Measurements from ENCODE around the gene ABHD12. TPM values are rescaled to one million over a fixed set of nuclear protein-coding genes. Genes with fewer than 3 reads are reported as not detected.

ABHD12 gene
- polyA plus RNA-seq, 1 donor (not counting 4 experiments of a cell fraction or from before 2014, with no cell fraction given): 11.2 TPM

DNA sequence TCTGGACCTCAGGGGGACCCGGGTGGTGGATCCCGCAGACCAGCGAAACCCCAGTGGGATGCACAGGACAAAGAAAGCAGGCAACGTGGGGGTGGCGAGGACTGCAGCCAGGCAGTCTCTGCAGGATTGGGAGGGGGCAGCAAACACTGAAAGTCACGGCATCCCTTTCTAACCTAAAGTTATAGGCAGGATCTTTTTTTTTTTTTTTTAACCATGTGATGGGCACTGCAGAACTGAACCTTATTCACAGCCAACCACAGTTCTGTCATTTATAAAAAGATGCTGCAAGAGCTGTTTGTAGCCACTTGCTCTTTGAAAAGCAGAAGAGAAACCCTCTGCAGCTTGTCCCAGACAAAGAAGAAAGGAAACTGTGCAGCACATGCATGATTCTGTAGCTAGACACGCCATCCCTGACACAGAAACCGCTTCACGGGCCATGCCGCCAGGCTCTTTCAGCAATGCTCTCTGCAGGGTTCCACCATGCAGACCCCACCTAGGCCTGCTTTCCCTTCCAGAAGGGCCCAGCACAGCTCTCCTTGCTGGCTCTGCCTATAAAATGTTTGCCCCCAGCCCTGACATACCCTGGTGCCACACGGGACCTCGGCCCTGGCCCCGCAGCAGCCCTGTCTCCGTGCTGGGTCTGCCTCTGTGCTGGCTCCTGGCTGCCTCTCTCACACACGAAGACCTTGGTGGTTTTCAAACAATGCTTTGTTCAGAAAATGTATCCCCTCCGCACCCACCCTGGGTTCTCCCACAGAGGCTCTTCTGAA is 72.0 kb downstream of the ABHD12 start:
- no peaks in the 10 kb centered on the region for H3K9me1 ChIP-seq (ENCODE audit: control insufficient read depth, extremely low read depth, insufficient read depth, low read length)
- TF ChIP-seq, protein P1, sequence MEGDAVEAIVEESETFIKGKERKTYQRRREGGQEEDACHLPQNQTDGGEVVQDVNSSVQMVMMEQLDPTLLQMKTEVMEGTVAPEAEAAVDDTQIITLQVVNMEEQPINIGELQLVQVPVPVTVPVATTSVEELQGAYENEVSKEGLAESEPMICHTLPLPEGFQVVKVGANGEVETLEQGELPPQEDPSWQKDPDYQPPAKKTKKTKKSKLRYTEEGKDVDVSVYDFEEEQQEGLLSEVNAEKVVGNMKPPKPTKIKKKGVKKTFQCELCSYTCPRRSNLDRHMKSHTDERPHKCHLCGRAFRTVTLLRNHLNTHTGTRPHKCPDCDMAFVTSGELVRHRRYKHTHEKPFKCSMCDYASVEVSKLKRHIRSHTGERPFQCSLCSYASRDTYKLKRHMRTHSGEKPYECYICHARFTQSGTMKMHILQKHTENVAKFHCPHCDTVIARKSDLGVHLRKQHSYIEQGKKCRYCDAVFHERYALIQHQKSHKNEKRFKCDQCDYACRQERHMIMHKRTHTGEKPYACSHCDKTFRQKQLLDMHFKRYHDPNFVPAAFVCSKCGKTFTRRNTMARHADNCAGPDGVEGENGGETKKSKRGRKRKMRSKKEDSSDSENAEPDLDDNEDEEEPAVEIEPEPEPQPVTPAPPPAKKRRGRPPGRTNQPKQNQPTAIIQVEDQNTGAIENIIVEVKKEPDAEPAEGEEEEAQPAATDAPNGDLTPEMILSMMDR (optimal IDR thresholded peaks at IDR 0.05 in 1 of 3, IDR thresholded peaks at IDR 0.05 in 1 of 3, conservative IDR thresholded peaks at IDR 0.05 in 1 of 3; ENCODE audit: extremely low read depth in 1 of 3, insufficient read depth in 2 of 3, low read length in 3 of 3): no peak
- TF ChIP-seq EZH2 (IDR thresholded peaks at IDR 0.05; ENCODE audit: low read length): no peak
- H3K27me3 ChIP-seq (ENCODE audit: control insufficient read depth, extremely low read depth, insufficient read depth, low read length): no peaks in the 10 kb centered on the region
- H3K9me3 ChIP-seq (ENCODE audit: control insufficient read depth, low read depth, low read length): no peaks in the 10 kb centered on the region
- H3K27ac ChIP-seq (ENCODE audit: control insufficient read depth, insufficient read depth, low read length): no peak overlapping the region
- no peaks in the 10 kb centered on the region for H3K79me2 ChIP-seq (ENCODE audit: control insufficient read depth, insufficient read depth, low read length)
- no peak overlapping the region for H3K4me3 ChIP-seq (ENCODE audit: control insufficient read depth in 2 of 3, extremely low read depth in 1 of 3, insufficient read depth in 2 of 3, low read depth in 1 of 3, low read length in 3 of 3)
- dilution Hi-C loops (cut with MboI; ENCODE audit: extremely low pct_ligation_motif_present, low sequenced_read_pairs): no loop called here
- FAIRE-seq (no peak), DNase-seq (ENCODE audit: low read depth, low spot score) (no peak)
- H4K20me1 ChIP-seq (ENCODE audit: control insufficient read depth, extremely low read depth, insufficient read depth, low read length): no peaks in the 10 kb centered on the region
- H3K4me2 ChIP-seq (ENCODE audit: control insufficient read depth, extremely low read depth, insufficient read depth, low read depth, low read length): no peak overlapping the region
- H3K36me3 ChIP-seq (ENCODE audit: control insufficient read depth in 2 of 2, extremely low read depth in 1 of 2, insufficient read depth in 2 of 2, low read length in 2 of 2): peaks cover 0 to 2% of the 10 kb centered on the region in 2 experiments
- H3K9ac ChIP-seq (ENCODE audit: control insufficient read depth, extremely low read depth, insufficient read depth, low read length): no peak overlapping the region
- no peak overlapping the region for H2AFZ ChIP-seq (ENCODE audit: control insufficient read depth, low read length)
- H3K4me1 ChIP-seq (ENCODE audit: control insufficient read depth, extremely low read depth, insufficient read depth, low read length): no peaks in the 10 kb centered on the region

DNA sequence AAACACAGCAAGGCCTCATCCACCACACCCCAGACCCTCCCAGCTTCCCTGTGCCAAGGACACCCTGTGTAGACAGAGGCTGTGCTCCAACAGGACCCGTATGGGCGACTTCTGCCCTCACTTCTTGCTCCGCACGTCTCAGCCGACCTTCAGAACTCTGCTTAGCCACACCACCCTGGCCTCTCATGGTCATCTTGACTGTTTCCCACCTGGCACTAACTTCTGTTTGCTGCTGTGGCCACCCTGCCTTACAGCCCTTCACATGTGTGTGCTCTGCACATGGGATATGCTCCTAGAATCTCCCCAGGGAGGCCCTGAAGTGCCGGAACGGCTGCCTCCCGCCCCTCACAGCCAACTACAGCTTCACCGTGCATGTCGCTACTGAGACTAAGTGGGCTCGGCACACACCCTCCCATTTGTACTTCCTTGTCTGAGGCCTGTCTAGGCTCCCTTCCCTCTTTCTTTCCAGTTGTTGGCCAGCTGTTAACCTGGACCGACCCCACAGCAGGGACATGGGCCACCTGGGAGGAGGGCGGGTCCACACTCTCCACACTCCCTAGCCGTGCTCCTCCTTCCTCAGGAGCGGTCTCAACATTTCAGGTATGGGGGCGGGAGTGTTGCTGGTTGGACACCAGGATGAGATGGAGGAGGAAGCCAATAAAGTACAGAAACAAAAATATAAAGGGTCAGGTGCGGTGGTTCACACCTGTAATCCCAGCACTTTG is 73.1 kb downstream of the ABHD12 start:
- H3K36me3 ChIP-seq (ENCODE audit: control insufficient read depth in 2 of 2, extremely low read depth in 1 of 2, insufficient read depth in 2 of 2, low read length in 2 of 2): peaks cover 0 to 2% of the 10 kb centered on the region in 2 experiments
- no peaks in the 10 kb centered on the region for H3K79me2 ChIP-seq (ENCODE audit: control insufficient read depth, insufficient read depth, low read length)
- no peaks in the 10 kb centered on the region for H4K20me1 ChIP-seq (ENCODE audit: control insufficient read depth, extremely low read depth, insufficient read depth, low read length)
- H3K4me3 ChIP-seq (ENCODE audit: control insufficient read depth in 2 of 3, extremely low read depth in 1 of 3, insufficient read depth in 2 of 3, low read depth in 1 of 3, low read length in 3 of 3): no peak overlapping the region
- dilution Hi-C loops (cut with MboI; ENCODE audit: extremely low pct_ligation_motif_present, low sequenced_read_pairs): no loop called here
- FAIRE-seq: no peak
- DNase-seq (ENCODE audit: low read depth, low spot score): no peak
- H3K9me1 ChIP-seq (ENCODE audit: control insufficient read depth, extremely low read depth, insufficient read depth, low read length): no peaks in the 10 kb centered on the region
- H3K9me3 ChIP-seq (ENCODE audit: control insufficient read depth, low read depth, low read length): no peaks in the 10 kb centered on the region
- H2AFZ ChIP-seq (ENCODE audit: control insufficient read depth, low read length): no peak overlapping the region
- H3K27me3 ChIP-seq (ENCODE audit: control insufficient read depth, extremely low read depth, insufficient read depth, low read length): no peaks in the 10 kb centered on the region
- TF ChIP-seq, protein P1 (optimal IDR thresholded peaks at IDR 0.05 in 1 of 3, IDR thresholded peaks at IDR 0.05 in 1 of 3, conservative IDR thresholded peaks at IDR 0.05 in 1 of 3; ENCODE audit: extremely low read depth in 1 of 3, insufficient read depth in 2 of 3, low read length in 3 of 3): no peak
- no peak for TF ChIP-seq EZH2 (IDR thresholded peaks at IDR 0.05; ENCODE audit: low read length)
- H3K9ac ChIP-seq (ENCODE audit: control insufficient read depth, extremely low read depth, insufficient read depth, low read length): no peak overlapping the region
- H3K27ac ChIP-seq (ENCODE audit: control insufficient read depth, insufficient read depth, low read length): no peak overlapping the region
- no peaks in the 10 kb centered on the region for H3K4me1 ChIP-seq (ENCODE audit: control insufficient read depth, extremely low read depth, insufficient read depth, low read length)
- H3K4me2 ChIP-seq (ENCODE audit: control insufficient read depth, extremely low read depth, insufficient read depth, low read depth, low read length): no peak overlapping the region

All from keratinocyte (primary cell).